ENCODE results near the gene DUSP10.

Gene DUSP10

GRCh38 chr1:221741703-221742554, at the start of gene DUSP10:
Gene DUSP10 (minus strand): TSS chr1:221742089. CDS start chr1:221739744, 2,345 bp downstream.
- FAIRE-seq (peak; percentile 93), DNase-seq (ENCODE audit: insufficient read length, low spot score) (peak; percentile 82)

- DNase-seq (ENCODE audit: insufficient read length, low spot score): no peak
- no peak for FAIRE-seq
Observed at GRCh38 chr1:221788466-221788865, 46.6 kb upstream of the DUSP10 start.

- FAIRE-seq: no peak
- no peak for DNase-seq (ENCODE audit: insufficient read length, low spot score)
Observed at GRCh38 chr1:221786647-221787046, 44.8 kb upstream of the DUSP10 start.

GRCh38 chr1:221783936-221784335, 42.0 kb upstream of the DUSP10 start:
- FAIRE-seq (peak; percentile 82), DNase-seq (ENCODE audit: insufficient read length, low spot score) (no peak)

- no peak for DNase-seq (ENCODE audit: insufficient read length, low spot score)
- peak; percentile 65 for FAIRE-seq
Observed at GRCh38 chr1:221783437-221783836, 41.5 kb upstream of the DUSP10 start.

- DNase-seq (ENCODE audit: insufficient read length, low spot score) (no peak), FAIRE-seq (peak; percentile 11)
Observed at GRCh38 chr1:221782970-221783369, 41.1 kb upstream of the DUSP10 start.

- DNase-seq (ENCODE audit: insufficient read length, low spot score): no peak
- FAIRE-seq: peak; percentile 69
Observed at GRCh38 chr1:221782477-221782876, 40.6 kb upstream of the DUSP10 start.

- FAIRE-seq: peak; percentile 84
- DNase-seq (ENCODE audit: insufficient read length, low spot score): no peak
Observed at GRCh38 chr1:221781102-221781755, 39.3 kb upstream of the DUSP10 start.

- FAIRE-seq (peak; percentile 81), DNase-seq (ENCODE audit: insufficient read length, low spot score) (no peak)
Observed at GRCh38 chr1:221780175-221780574, 38.3 kb upstream of the DUSP10 start.

GRCh38 chr1:221779771-221780170, 37.9 kb upstream of the DUSP10 start:
- DNase-seq (ENCODE audit: insufficient read length, low spot score) (no peak), FAIRE-seq (no peak)

- DNase-seq (ENCODE audit: insufficient read length, low spot score) (no peak), FAIRE-seq (peak; percentile 99)
Observed at GRCh38 chr1:221778535-221779142, 36.8 kb upstream of the DUSP10 start.

GRCh38 chr1:221778125-221778524, 36.2 kb upstream of the DUSP10 start:
- DNase-seq (ENCODE audit: insufficient read length, low spot score) (no peak), FAIRE-seq (no peak)

- no peak for FAIRE-seq
- no peak for DNase-seq (ENCODE audit: insufficient read length, low spot score)
Observed at GRCh38 chr1:221777431-221778072, 35.7 kb upstream of the DUSP10 start.

GRCh38 chr1:221776495-221777301, 34.8 kb upstream of the DUSP10 start:
- DNase-seq (ENCODE audit: insufficient read length, low spot score) (no peak), FAIRE-seq (no peak)

GRCh38 chr1:221775206-221775605, 33.3 kb upstream of the DUSP10 start:
- FAIRE-seq: peak; percentile 83
- no peak for DNase-seq (ENCODE audit: insufficient read length, low spot score)

GRCh38 chr1:221774054-221774842, 32.4 kb upstream of the DUSP10 start:
- DNase-seq (ENCODE audit: insufficient read length, low spot score) (no peak), FAIRE-seq (peak; percentile 66)

- no peak for FAIRE-seq
- no peak for DNase-seq (ENCODE audit: insufficient read length, low spot score)
Observed at GRCh38 chr1:221773383-221773782, 31.5 kb upstream of the DUSP10 start.

GRCh38 chr1:221772117-221772516, 30.2 kb upstream of the DUSP10 start:
- DNase-seq (ENCODE audit: insufficient read length, low spot score) (no peak), FAIRE-seq (no peak)

GRCh38 chr1:221768444-221769066, 26.7 kb upstream of the DUSP10 start:
- DNase-seq (ENCODE audit: insufficient read length, low spot score): no peak
- no peak for FAIRE-seq
